Nephron (organoid): ENCODE results near the gene PRDM1.

ENCODE experiments used
- H3K27ac Mint-ChIP-seq, 3 experiments: 2 replicates each; pipeline ENCODE4 v1.8.0; 2020; ENCODE audit warnings: mixed read lengths in 3 of 3, mild to moderate bottlenecking in 2 of 3, moderate library complexity in 1 of 3
- H3K27me3 Mint-ChIP-seq: 2 replicates; pipeline ENCODE4 v1.8.0; 2021; ENCODE audit warnings: low read depth, mild to moderate bottlenecking, moderate library complexity, mixed read lengths
- H3K36me3 Mint-ChIP-seq: 2 replicates; pipeline ENCODE4 v1.8.0; 2020; ENCODE audit warnings: low read depth, mixed read lengths
- H3K4me1 Mint-ChIP-seq: 2 replicates; pipeline ENCODE4 v1.8.0; 2020; ENCODE audit warnings: mixed read lengths
- H3K4me3 Mint-ChIP-seq, 3 experiments: 2 replicates each; pipeline ENCODE4 v1.8.0; 2020; ENCODE audit warnings: mild to moderate bottlenecking in 3 of 3, mixed read lengths in 3 of 3, moderate library complexity in 2 of 3
- H3K9me3 Mint-ChIP-seq: 2 replicates; pipeline ENCODE4 v1.8.0; 2020; ENCODE audit warnings: mixed read lengths
- TF ChIP-seq, protein P1 (sequence below), 3 experiments: fragments of 200-600 bp; sonication (generic); IDR thresholded peaks; one replicate each; pipeline ENCODE4 v1.5.0; 2021; ENCODE audit warnings: antibody characterized with exemption in 3 of 3; ENCODE audit not compliant: unreplicated experiment in 3 of 3

PRDM1 gene

GRCh38 chr6:106053484-106054205, 32.5 kb upstream of the PRDM1 start:
- Mint-ChIP-seq H3K27me3 (peaks cover 14% of the 10 kb centered on the region), H3K27ac (peak overlapping the region in 1 of 3 experiments; percentile 33), H3K36me3 (no peaks in the 10 kb centered on the region), H3K4me3 (no peak overlapping the region), H3K4me1 (peaks cover 7% of the 10 kb centered on the region), H3K9me3 (no peaks in the 10 kb centered on the region)
- TF ChIP-seq, protein P1, sequence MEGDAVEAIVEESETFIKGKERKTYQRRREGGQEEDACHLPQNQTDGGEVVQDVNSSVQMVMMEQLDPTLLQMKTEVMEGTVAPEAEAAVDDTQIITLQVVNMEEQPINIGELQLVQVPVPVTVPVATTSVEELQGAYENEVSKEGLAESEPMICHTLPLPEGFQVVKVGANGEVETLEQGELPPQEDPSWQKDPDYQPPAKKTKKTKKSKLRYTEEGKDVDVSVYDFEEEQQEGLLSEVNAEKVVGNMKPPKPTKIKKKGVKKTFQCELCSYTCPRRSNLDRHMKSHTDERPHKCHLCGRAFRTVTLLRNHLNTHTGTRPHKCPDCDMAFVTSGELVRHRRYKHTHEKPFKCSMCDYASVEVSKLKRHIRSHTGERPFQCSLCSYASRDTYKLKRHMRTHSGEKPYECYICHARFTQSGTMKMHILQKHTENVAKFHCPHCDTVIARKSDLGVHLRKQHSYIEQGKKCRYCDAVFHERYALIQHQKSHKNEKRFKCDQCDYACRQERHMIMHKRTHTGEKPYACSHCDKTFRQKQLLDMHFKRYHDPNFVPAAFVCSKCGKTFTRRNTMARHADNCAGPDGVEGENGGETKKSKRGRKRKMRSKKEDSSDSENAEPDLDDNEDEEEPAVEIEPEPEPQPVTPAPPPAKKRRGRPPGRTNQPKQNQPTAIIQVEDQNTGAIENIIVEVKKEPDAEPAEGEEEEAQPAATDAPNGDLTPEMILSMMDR (IDR thresholded peaks at IDR 0.05; ENCODE audit: unreplicated experiment in 3 of 3), result no peak

GRCh38 chr6:106055489-106055888, 30.6 kb upstream of the PRDM1 start:
- Mint-ChIP-seq H3K9me3 (no peaks in the 10 kb centered on the region), H3K27me3 (peaks cover 8% of the 10 kb centered on the region), H3K27ac (no peak overlapping the region), H3K36me3 (no peaks in the 10 kb centered on the region), H3K4me3 (no peak overlapping the region), H3K4me1 (peaks cover 7% of the 10 kb centered on the region)
- TF ChIP-seq, protein P1 (IDR thresholded peaks at IDR 0.05; ENCODE audit: unreplicated experiment in 3 of 3), result no peak

DNA sequence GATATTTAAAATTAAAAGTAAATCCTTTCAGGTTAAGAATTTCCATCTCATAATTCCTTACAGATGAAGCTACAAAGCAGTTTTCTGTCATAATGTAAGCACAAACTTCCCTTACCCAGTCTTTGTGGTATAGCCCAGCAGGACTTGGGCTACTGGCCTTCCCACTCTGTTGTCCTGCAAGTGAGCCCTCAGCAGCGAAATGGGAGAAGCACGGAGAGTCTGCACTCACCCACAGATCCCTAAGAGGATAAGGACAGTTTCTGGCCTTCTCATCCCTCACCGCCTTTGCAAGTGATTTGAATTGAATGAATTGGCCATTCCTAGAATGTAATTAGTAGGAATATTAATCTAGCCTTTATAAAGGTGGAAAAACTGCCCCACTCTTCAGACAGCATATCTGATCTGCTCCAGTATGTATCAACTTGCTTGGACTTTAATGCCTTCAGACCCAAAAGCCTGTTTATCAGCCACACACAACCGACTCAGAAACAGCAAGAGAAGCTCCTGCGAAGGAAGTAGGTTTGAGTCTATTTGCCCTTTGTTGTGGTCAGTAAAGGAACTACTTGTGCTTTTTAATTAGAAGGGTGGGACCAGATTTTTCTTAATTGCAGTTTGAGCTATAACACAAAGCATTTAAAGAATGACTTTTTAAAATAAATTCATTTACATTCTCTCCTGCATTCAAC, 29.9 kb upstream of the PRDM1 start:
- H3K27ac Mint-ChIP-seq, result no peak overlapping the region
- H3K27me3 Mint-ChIP-seq, result peaks cover 8% of the 10 kb centered on the region
- H3K4me1 Mint-ChIP-seq, result peaks cover 5% of the 10 kb centered on the region
- TF ChIP-seq, protein P1 (IDR thresholded peaks at IDR 0.05; ENCODE audit: unreplicated experiment in 3 of 3), result no peak
- H3K36me3 Mint-ChIP-seq, result no peaks in the 10 kb centered on the region
- no peak overlapping the region for H3K4me3 Mint-ChIP-seq
- H3K9me3 Mint-ChIP-seq, result no peaks in the 10 kb centered on the region

DNA sequence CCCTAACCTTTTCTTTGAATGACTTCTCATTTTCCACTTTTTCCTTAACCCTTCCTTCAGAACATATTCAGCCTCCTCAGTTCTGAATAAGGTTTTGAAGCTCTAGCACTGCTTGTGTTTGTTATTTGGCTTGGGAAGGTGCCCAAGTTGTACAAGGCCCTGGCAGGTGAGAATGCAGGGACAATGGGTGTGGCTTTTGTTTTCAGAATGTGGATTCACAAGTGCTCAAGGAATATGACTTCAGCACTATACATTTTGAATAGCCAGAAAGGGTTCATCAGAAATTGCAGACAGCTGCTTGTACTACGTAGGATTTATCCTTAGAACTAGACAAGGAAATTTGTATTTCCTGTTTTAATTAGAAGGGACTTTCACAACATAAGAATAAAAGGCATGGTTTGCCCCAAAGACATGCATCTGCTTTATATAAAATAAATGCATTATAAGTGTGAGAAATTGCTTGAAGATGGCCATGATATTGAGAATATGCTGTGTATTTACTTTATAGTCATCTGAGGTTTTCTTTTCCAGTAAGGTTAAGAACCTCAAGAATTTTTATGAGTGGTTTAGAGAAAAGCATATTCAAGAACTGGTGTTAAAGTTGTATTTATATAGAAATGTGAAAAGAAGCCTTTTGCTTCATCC, 29.3 kb upstream of the PRDM1 start:
- no peaks in the 10 kb centered on the region for H3K36me3 Mint-ChIP-seq
- TF ChIP-seq, protein P1 (IDR thresholded peaks at IDR 0.05; ENCODE audit: unreplicated experiment in 3 of 3), result no peak
- peaks cover 13% of the 10 kb centered on the region for H3K27me3 Mint-ChIP-seq
- no peak overlapping the region for H3K27ac Mint-ChIP-seq
- no peak overlapping the region for H3K4me3 Mint-ChIP-seq
- no peaks in the 10 kb centered on the region for H3K4me1 Mint-ChIP-seq
- no peaks in the 10 kb centered on the region for H3K9me3 Mint-ChIP-seq

- TF ChIP-seq, protein P1 (IDR thresholded peaks at IDR 0.05; ENCODE audit: unreplicated experiment in 3 of 3), result no peak
- H3K27ac Mint-ChIP-seq, result no peak overlapping the region
- H3K9me3 Mint-ChIP-seq, result no peaks in the 10 kb centered on the region
- H3K36me3 Mint-ChIP-seq, result no peaks in the 10 kb centered on the region
- H3K4me1 Mint-ChIP-seq, result no peaks in the 10 kb centered on the region
- H3K27me3 Mint-ChIP-seq, result peaks cover 10% of the 10 kb centered on the region
- no peak overlapping the region for H3K4me3 Mint-ChIP-seq
Measured at GRCh38 chr6:106059331-106059730, 26.8 kb upstream of the PRDM1 start.
